Activated T-cell treated with anti-CD3 and anti-CD28 coated beads for 24 hours (primary cell): ENCODE measurements around the gene MARCHF10.

Experiments
- DNase-seq: peaks from one replicate; pipeline ENCODE4 v3.0.0-alpha.2; 2020; ENCODE audit warnings: low read depth

The MARCHF10 gene

GRCh38 chr17:62676952-62677596 is 131.0 kb downstream of the MARCHF10 start:
- no peak for DNase-seq

GRCh38 chr17:62676231-62676943 is 131.7 kb downstream of the MARCHF10 start:
- DNase-seq: no peak

GRCh38 chr17:62675701-62676100 is 132.4 kb downstream of the MARCHF10 start:
- DNase-seq: no peak

- no peak for DNase-seq
These were observed 132.9 kb downstream of the MARCHF10 start for GRCh38 chr17:62675260-62675659.

DNA sequence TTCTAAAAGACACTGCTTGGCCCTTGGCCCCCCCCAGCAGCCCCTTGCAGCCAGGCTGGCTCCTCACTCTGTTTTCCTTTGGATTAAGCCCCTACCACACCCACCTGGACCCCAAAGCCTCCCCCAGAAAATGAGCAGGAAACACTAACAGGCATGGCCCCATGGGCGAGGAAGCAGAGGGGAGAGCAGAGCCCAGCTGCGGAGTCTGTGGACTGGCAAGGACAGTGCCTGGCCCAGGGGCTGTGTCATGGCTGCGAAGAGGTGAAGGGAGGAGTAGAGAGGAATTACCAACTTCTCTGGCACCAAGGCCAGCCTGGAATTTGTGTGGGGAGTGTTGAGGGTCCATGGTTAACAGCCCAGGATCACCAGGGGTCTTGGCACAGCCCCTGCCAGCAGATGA is 133.3 kb downstream of the MARCHF10 start:
- no peak for DNase-seq

- DNase-seq: no peak
These were observed 133.8 kb downstream of the MARCHF10 start for GRCh38 chr17:62674363-62674739.

GRCh38 chr17:62673614-62674362 is 134.3 kb downstream of the MARCHF10 start:
- no peak for DNase-seq

GRCh38 chr17:62672957-62673356 is 135.2 kb downstream of the MARCHF10 start:
- no peak for DNase-seq

DNA sequence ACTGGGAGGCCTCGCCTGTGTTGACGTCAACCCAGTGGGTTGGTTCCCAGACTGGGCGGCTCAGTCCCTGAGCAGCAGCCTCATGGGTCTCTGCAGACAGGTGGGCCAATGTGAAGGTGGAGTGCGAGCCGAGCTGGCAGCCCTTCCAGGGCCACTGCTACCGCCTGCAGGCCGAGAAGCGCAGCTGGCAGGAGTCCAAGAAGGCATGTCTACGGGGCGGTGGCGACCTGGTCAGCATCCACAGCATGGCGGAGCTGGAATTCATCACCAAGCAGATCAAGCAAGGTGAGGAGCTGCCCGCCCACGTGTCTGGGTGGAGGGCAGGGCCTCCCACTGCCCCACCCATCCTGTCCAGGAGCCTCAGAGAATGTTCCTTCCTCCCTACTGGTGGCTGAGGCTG is 136.6 kb downstream of the MARCHF10 start:
- DNase-seq: no peak

DNA sequence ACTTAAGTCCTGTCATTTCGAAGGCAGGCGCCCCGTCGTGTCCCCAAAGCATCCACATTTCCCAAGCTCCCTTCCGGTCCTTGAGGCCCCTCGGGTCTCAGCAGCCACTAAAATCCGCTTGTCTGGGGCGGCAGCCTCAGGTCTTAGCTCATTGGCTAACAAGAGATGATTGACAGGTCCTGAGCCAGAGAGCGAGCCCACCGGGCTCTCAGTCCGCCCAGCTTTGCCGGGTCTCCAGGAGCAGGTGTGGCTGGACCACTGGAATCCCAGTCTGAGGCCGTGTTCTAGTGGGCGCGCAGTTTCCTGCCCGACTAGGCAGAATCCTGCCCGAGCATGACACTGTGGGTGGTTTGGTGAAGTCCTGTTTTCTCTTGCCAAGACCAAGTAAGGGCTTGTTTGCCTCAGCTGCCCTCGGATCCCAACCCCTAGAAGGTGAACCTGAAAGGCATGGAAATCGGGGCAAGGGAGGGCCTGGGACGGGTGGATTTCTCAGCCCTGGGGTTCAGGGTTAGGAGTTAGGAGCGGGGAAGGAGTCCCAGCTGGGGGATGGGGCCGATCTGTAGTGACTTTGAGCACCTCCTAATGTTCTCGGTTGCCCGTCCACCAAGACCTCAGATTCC is 137.8 kb downstream of the MARCHF10 start:
- DNase-seq: no peak

GRCh38 chr17:62668091-62668804 is 139.9 kb downstream of the MARCHF10 start:
- no peak for DNase-seq

DNA sequence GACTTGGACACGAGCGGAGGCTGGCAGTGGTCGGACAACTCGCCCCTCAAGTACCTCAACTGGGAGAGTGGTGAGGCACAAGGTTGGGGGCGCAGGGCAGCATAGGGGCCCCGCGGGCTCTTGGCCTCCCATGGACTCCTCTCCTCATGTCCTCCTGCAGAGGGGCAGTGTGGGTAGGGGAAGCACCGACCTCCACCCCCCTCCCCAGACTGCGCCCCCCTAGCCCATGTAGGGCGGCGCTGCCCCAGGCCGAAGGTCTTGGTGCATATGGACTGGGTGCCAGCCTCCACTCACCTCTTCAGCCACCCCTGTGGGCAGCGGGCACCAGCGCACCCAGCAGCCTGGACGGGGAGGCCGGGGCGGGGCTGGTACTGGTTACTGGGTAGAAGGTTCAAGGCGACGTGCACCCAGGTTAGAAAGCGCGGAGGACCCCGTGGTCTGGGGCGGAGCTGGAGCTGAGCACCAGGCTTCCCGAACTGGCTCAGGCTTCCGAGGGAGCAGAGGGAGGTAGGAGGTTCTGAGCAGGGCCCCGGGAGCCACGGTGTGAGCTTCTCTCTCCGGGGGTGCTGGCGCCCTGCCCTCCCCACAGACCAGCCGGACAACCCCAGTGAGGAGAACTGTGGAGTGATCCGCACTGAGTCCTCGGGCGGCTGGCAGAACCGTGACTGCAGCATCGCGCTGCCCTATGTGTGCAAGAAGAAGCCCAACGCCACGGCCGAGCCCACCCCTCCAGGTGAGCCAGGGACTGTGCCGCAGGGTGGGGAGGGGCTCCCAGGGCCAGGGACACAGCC is 141.1 kb downstream of the MARCHF10 start:
- DNase-seq: no peak

- DNase-seq: no peak
These were observed 141.9 kb downstream of the MARCHF10 start for GRCh38 chr17:62666061-62666800.

DNA sequence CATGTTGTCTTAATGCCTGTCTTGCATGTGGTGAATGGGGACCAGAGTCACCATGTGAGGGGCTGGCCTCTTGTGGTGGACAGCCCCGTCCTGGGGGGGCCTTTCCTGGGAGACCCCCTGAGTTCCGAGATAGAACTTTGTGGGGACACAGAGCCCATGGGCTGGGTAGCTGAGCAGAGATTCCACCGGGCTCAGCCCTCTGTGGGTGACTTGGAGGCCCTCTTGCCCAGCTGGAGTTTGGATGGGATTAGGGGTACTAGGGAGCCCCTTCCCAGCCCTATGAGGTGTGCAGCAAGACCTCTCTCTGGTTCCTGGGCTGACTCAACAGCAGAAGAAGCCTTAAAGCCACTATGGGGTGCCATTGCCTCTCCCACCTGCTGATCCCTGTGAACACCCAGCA is 142.5 kb downstream of the MARCHF10 start:
- DNase-seq: no peak

DNA sequence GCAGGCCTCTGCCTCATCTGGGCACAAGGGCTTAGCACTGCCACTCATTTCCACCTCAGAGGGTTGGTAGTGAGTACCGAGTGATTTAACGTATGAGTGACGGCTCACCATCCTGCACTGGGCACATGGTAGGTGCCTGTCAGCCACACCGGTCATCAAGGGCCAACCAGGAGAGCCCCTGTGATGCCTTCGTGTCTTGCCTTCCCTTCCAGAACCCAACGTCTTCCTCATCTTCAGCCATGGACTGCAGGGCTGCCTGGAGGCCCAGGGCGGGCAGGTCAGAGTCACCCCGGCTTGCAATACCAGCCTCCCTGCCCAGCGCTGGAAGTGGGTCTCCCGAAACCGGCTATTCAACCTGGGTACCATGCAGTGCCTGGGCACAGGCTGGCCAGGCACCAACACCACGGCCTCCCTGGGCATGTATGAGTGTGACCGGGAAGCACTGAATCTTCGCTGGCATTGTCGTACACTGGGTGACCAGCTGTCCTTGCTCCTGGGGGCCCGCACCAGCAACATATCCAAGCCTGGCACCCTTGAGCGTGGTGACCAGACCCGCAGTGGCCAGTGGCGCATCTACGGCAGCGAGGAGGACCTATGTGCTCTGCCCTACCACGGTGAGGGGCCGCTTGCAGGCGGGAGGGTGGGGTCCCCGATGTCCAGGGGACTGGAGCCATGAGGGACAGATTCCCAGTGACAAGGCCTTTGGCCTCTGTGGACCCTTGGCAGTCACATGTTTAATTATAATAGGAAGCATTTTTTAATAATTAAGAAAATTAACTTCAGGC is 143.6 kb downstream of the MARCHF10 start:
- no peak for DNase-seq

GRCh38 chr17:62663304-62663703 is 144.8 kb downstream of the MARCHF10 start:
- no peak for DNase-seq

DNA sequence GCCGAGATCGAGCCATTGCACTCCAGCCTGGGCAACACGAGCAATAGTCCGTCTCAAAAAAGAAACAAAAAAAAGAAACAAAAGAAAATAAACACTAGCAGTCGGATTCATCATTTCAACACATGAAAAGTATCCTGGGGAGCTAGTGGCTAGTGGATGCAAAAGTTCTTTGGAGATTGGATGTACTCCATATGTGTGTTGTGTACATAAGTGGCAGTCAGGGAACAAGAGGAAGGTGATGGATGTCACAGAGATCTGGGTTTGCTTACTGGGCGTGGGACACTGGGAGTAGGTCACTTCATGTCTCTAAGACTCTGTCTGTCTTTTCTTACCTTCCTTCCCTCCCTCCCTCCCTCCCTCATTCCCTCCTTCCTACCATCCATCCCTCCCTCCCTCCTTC is 145.3 kb downstream of the MARCHF10 start:
- no peak for DNase-seq

DNA sequence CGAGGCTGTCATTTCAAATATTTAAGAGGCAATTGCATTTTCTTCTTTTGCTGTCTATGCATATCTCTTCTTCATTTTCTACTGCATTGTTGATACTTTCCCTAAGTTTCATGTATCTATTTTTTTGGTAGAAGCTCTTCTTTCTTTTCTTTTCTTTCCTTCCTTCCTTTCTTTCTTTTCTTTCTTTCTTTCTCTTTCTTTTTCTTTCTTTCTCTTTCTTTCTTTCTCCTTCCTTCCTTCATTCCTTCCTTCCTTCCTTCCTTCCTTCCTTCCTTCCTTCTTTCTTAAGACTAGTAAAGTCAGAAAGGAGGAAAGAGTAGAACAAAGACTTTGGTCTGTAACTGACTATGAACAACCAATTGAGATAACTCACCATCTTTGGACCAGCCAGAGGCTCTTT is 146.8 kb downstream of the MARCHF10 start:
- DNase-seq: no peak

- DNase-seq: no peak
These were observed 147.4 kb downstream of the MARCHF10 start for GRCh38 chr17:62660629-62661118.
